MM.1S (cell line): ENCODE data around the gene DIP2C.

Experiments used
- CTCF ChIP-seq: fragments of 300-600 bp; sonication (generic); IDR thresholded peaks from 2 replicates; pipeline ENCODE4 v1.5.1; 2016; ENCODE audit warnings: antibody characterized with exemption, low read length, mixed read lengths
- EZH2 ChIP-seq: fragments of 300-600 bp; sonication (generic); optimal IDR thresholded peaks from 2 replicates; pipeline ENCODE3; 2017; ENCODE audit warnings: low read depth, mild to moderate bottlenecking, antibody characterized with exemption, low read length, mixed read lengths
- EZH2phosphoT487 ChIP-seq: fragments of 300-600 bp; sonication (generic); IDR thresholded peaks from 2 replicates; pipeline ENCODE4 v1.6.1; 2018; ENCODE audit warnings: antibody characterized with exemption, low read length

GRCh38 chr10:722281-723060, 33.0 kb upstream of the DIP2C start:
- TF ChIP-seq CTCF (no peak), EZH2 (no peak), EZH2phosphoT487 (no peak)
